ENCODE data around the gene BRWD1. TPM values are rescaled to one million over a fixed set of nuclear protein-coding genes. Genes with fewer than 3 reads are reported as not detected.

Gene BRWD1
- total RNA-seq, 2 donors from 2014 or later = 24.5 to 32.0 TPM

DNA sequence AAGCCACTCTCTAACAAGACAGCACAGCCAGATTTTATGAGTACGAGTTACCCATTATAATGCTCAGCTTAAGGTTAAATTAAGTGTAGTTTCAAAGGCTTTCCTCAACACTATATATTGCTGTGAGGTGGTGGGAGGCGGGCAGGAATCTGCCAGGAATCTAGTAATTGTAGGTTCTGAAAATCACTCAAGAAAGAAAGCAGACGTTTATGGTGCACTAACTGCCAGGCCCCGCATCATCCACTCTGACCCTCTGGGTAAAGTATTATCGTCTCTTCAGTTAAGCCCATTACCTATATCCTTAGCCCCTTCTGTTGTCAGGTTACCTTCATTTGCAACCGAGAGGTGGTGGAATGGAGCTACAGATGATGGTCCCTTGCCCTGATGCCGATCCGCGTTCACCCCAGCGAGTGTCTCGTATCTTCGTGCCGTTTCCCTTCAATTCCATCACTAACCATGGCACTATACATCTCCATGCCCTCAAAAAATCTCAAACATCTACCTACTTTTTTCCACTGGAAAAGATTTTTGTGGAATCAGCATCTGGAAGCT is 23.1 kb upstream of the BRWD1 start:
- DNase-seq = no peak
- intact Hi-C loops (cut with DNase I) = no loop called here
- ATAC-seq = no peak

DNA sequence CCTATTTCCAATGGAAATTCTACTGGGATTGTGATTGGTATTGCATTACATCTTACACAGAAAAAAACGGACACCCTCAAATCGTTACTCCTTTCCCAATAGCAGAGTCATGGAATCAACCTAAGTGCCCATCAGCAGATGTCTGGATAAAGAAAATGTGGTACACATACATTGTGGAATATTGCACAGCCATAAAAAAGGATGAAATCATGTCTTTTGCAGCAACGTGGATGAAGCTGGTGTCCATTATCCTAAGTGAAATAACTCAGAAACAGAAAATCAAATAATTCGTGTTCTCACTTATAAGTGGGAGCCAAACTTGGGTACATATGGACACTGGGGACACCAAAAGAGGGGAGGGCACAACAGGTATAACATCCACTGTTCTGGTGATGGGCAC is 21.2 kb upstream of the BRWD1 start:
- ATAC-seq = no peak
- no peak for DNase-seq
- intact Hi-C loops (cut with DNase I) = no loop called here

DNA sequence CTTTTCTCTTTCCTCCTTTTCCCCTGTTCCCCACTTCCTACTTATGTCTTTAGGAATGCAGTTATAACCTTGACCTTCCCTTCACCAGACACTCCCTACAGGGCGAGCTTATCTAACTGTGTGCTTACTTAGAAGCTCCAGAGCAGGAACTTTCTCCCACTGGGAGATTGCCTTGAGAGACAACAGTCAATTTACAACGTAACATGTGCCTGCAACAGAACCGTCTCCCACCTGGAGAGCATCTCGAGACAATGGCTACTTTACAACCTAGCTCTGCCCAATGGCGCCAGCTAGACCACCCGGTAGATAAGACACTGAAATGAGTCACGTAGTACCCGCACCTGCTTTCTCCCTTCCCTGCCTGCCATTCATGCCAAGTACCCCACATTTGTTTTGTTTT is 18.7 kb upstream of the BRWD1 start:
- ATAC-seq = no peak
- intact Hi-C loops (cut with DNase I) = no loop called here
- DNase-seq = no peak

DNA sequence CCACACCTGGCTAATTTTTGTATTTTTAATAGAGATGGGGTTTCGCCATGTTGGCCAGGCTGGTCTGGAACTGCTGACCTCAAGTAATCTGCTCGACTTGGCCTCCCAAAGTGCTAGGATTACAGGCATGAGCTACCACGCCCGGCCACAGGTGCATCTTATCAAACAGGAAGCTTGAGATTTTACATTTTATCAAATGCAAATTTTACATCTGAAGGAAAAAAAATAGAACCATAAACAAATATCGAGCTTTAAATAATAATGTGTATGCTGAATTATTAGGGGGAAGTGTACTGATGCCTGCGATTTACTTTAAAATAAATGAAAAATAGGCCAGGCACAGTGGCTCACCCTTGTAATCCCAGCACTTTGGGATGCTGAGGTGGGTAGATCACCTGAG is 16.6 kb upstream of the BRWD1 start:
- ATAC-seq (no peak), DNase-seq (no peak)
- intact Hi-C loops (cut with DNase I) = no loop called here

DNA sequence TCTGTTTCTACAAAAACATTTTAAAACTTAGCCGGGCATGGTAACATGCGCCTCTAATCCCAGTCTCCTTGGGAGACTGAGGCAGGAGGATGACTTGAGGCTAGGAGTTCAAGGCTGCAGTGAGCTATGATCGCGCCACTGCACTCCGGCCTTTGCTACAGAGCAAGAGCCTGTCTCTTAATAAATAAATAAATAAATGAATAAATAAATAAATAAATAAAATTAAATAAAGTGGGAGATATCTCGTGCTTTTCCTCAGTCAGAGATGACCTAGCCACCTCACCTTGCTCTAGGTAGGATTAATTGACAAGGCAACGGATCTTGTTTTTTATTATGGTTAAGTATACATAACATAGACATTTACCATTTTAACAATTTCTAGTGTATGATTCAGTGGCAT is 14.3 kb upstream of the BRWD1 start:
- DNase-seq (no peak), ATAC-seq (no peak)
- intact Hi-C loops (cut with DNase I) = no loop called here

DNA sequence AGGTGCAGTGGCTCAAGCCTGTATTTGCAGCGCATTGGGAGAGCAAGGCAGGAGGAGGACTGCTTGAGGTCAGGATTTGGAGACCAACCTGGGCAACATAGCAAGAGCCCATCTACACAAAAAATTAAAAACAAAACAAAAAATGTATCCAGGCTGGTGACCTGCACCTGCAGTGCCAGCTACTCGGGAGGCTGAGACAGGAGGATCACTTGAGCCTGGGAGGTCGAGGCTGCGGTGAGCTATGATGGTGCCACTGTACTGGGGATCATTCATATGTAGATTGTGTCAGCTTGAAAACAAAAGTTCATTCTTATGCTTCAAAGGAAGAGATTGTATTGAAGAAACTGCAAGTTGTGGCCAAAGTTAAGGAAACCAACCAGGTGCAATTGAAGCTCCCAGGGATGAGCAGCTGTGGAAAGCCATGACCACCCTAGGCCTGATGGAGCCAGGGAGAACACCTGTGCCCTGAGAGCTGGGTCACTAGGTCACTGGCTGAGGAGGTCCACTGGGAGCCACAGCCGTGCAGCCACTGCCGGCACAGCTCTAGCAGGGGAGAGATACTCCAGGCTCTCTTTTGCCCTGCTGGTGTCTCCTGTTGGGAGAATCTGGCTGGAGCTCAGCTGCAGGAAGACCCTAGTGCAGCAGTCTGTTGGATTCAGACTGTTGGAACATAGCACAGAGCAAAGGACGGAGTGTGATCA is 13.3 kb upstream of the BRWD1 start:
- DNase-seq (no peak), ATAC-seq (no peak)
- intact Hi-C loops (cut with DNase I) = no loop called here

DNA sequence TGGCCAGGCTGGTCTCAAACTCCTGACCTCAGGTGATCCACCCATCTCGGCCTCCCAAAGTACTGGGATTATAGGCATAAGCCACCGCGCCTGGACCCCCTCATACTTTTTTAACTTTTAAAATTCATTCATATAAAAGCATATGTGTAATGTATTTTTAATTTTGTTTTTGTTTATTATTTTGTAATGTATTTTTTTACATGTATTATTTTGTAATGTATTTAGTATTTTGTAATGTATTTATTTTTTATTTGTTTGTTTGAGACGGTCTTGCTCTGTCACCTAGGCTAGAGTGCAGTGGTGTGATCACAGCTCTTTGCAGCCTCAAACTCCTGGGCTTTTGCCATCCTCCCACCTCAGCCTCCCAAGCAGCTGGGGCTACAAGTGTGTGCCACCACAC is 12.0 kb upstream of the BRWD1 start:
- DNase-seq = no peak
- ATAC-seq = no peak
- intact Hi-C loops (cut with DNase I) = no loop called here

DNA sequence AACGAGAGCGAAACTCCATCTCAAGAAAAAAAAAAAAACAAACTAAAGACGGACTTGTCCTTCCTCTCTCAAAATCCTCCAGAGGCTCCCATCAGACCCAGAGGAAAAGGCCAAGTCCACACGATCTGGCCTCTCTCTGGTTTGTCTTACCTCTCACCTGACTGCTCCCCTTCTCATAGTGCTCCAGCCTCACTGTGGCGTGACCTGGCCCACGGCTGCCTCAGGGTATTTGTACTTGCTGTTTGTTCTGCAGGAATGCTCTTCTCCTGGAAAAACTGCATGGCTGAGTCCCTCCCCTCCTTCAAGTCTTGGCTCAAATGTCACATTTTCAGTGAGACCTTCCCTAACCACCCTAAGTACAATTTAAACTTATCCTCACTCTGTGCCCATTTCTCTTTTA is 8.0 kb upstream of the BRWD1 start:
- no peak for ATAC-seq
- intact Hi-C loops (cut with DNase I) = no loop called here
- DNase-seq = no peak

DNA sequence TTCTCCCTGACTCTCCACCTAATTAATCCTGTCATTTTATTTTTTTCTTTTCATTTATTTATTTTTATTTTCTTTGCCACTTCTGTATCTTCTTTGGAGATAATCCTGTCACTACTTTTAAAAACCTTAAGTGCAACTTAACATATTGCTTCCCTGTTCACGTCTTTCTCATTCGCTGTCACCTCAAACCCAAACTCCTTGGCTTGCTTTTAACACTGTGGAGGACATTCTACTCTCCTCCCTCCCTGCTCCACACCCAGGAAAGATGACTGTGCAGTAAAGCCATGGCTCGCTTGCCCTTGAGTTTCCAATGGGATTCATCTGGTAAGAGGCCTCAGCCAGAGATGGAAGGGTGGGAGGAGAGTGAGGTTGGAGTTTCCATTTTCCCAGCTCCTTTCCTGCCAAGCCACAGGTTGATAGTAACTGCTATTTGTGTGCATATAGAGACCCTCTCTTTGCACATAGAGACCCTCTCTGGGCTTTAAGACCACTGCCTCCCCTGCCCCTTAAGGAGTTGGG is 6.4 kb upstream of the BRWD1 start:
- intact Hi-C loops (cut with DNase I) = loop anchor here (10.0 kb wide), 2 partner anchors 65 to 125 kb away; partner anchors contain the start of gene LCA5L (in 1 of the 2)
- peak; percentile 61 to 73 for ATAC-seq
- no peak for DNase-seq

DNA sequence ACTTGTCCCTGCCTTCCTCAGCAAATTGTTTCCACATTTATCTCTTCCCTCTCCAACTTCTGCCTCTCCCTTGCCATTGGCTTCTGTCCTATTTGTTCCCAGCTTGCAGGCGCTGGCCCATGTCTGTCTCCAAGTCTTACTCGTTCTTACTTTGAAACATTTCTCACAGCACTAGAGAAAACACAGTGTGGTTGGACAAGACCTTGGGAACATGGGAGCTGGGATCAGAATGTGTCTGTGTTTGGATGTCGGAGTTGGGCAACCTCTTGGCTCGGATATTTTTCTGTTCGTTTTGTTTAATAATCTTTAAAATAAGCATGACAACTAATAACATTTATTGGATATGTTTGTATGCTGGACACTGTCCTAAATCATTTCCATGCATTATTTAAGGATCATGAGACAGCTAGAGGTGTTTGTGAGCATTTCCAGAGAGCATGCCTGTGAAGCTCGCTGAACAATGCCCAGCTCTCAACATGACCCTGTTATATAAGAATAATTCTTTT is 5.9 kb upstream of the BRWD1 start:
- intact Hi-C loops (cut with DNase I) = loop anchor here (10.0 kb wide), 2 partner anchors 65 to 125 kb away; partner anchors contain the start of gene LCA5L (in 1 of the 2)
- no peak for DNase-seq
- peak; percentile 50 to 71 for ATAC-seq

DNA sequence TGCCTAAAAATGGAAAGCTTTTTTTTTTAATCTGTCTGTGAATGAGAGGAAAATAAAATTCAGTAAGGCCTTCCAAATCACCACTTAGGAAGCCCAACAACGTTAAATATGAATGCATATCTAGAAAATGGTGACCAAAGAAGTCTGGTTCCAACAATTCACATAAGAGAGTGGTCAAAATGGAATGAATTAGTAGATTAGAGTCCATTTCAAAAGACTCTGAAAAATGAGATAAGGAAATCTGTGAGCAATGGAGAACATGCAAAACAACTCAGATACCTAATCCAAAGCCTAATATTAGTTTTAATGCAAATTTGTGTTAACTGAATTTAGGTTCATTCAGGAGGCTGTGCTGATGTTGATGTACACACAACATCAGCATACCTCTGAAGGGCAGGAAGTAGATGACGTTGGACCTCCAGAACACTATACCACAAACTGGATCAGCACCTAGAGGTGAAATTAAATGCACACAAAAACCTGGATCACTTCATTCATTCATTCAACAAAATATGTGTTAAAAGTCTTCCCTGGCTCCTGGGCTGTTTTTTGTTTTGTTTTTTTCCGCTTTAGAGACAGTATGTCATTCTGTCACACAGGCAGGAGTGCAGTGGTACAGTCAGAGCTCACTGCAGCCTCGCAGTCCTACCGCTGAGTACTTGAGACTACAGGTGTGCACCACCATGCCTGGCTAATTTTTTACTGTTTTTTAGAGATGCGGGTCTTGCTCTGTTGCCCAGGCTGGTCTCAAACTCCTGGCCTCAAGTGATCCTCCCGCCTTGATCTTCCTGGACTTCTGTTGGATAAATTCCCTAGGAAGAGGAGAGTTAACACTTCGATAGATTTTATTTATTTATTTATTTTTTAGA is 4.9 kb upstream of the BRWD1 start:
- DNase-seq (no peak), ATAC-seq (no peak)
- intact Hi-C loops (cut with DNase I) = loop anchor here (10.0 kb wide), 2 partner anchors 66 to 126 kb away; partner anchors contain the start of gene LCA5L (in 1 of the 2)

DNA sequence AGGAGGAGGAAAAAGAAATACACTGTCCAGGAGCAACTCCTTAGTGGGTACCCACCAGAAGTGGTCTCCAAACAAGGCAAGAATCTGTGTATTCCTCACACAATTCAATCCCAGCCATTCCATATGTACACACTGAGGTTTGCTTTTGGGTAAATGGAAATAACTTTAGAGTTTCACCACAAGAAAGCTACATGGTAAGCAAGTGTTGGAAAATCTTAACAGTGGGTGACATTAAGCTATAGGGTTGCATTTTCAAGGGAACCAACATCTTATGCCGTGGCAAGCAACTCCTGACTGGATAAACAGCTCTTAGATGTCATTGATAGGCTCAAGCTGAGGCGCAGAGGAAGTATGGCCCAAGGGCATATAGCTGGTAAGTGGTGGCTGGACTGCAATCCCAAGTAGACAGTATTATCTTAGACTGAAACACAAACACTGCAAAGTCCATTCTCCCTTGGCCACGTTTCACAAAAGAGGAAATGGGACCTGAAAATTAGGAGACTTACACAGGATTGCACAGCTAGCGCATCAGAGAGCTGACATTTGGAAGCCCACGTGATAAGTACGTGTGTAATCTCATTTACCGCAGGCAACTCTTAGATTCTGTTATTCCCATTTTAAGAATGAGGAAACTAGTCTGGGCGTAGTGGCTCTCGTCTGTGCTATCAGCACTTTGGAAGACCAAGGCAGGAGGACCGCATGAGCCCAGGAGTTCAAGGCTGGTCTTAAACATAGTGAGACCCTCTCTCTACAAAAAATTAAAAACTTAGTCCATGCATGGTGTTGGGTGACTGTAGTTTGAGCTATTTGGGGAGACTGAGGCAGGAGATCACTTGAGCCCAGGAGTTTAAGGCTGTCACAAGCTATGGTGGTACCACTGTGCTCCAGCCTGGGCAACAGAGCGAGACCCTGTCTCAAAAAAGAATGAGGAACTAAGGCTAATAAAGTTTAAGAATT is 4.0 kb upstream of the BRWD1 start:
- intact Hi-C loops (cut with DNase I) = loop anchor here (10.0 kb wide), 2 partner anchors 67 to 127 kb away; partner anchors contain the start of gene LCA5L (in 1 of the 2)
- no peak for ATAC-seq

DNA sequence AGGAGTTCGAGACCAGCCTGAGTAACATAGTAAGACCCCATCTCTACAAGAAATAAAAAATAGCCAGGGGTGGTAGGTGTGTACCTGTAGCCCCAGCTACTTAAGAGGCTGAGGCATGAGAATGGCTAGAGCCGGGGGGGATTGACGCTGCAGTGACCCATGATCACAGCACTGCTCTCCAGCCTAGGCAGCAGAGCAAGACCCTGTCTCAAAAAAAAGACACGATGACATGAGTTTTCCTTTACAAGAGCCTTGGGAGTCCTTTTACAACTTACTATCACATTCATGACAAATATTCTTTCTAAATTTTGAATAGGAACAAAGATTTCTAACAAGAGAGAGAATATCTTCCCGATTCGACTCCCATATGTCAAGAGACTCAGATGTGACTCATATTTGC is 3.3 kb upstream of the BRWD1 start:
- intact Hi-C loops (cut with DNase I) = loop anchor here (10.0 kb wide), 2 partner anchors 68 to 128 kb away; partner anchors contain the start of gene LCA5L (in 1 of the 2)
- no peak for ATAC-seq
- no peak for DNase-seq

More for the DNA sequence above, 4.0 kb upstream of the BRWD1 start:
- DNase-seq = no peak

DNA sequence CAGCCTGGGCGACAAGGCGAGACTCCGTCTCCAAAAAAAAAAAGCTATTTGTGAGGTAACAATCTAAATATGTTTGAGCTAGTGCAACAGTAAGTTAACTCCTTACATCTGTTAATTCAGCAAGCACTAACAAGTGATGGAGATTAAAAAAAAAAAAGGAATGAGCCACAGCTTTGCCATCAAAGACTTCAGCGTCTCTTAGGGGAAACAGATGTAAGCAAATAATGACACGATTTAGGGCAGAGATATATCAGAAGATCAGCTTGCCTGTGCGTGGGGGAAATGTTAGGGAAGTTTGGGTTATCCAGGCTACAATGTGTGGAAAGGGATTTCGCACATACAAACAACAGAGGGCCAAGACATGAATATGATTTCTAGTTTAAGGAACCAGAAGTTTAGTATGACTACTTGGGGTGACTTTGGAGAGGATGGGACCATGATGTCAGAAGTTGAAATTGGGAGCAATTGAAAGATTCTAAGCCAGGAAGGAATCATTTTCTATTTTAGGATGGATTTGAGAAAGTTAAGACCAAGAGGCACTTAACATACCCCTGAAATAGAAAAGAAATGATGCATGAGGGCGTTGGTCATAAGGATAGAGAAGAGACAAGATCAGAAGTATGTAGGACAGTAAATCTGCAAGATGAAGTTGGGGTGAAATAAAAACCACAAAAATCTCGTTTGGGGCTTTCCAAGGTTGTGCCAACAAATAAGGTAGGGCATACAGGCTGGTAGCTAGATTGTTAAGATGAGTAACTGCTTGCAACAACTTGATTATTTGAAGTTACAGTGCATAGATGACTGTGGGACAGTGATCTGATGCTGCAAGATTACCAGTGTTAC is 2.4 kb upstream of the BRWD1 start:
- DNase-seq = no peak
- intact Hi-C loops (cut with DNase I) = loop anchor here (10.0 kb wide), 2 partner anchors 69 to 129 kb away; partner anchors contain the start of gene LCA5L (in 1 of the 2)
- no peak for ATAC-seq

DNA sequence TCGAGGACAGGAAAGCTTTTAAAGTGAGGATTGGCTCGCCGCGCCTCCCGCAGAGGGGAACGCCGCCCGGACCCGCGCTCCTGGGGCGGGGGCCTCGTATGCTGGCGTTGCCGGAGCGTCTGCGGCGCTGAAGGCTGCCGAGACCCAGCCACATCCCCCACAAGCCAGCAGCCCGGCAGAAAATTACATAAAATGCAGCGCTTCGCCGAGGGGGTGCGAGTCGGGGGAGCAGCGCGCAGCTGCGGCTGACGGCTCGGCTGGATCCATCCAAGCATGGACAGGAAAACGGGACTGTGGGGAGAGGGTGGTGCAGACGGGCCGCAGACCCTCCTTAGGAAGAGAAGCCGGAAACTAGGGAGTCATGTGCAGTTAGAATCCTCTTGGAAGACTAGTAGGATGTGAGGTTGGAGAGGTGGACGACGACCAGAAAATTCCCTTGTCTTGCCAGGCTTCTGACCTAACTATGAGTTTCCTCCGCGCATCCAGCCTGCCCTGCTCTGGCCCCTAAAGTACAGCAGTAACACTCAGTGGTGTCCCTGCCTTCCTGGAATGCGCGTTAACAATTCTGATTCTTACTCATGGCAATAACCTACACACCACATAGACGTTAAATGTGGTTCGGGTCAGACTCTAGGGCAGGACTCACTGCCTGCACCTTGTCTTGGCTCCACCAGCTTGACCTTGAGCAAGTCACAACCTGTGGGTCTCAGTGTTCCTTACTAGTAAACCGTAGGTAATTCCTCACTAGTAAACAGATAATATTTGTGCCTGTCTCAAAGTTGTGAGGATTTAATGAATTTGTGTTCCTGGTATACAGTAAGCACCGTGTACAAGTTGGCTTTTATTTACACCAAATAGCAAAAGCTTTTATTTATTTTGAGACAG is 953 bp upstream of the BRWD1 start:
- peak; percentile 61 for DNase-seq
- intact Hi-C loops (cut with DNase I) = loop anchor here (5.0 to 10.0 kb wide), 3 partner anchors 33 to 130 kb away; partner anchors contain the start of genes HMGN1 (in 1 of the 2) and LCA5L (in 1 of the 2)
- peak; percentile 31 to 34 for ATAC-seq

DNA sequence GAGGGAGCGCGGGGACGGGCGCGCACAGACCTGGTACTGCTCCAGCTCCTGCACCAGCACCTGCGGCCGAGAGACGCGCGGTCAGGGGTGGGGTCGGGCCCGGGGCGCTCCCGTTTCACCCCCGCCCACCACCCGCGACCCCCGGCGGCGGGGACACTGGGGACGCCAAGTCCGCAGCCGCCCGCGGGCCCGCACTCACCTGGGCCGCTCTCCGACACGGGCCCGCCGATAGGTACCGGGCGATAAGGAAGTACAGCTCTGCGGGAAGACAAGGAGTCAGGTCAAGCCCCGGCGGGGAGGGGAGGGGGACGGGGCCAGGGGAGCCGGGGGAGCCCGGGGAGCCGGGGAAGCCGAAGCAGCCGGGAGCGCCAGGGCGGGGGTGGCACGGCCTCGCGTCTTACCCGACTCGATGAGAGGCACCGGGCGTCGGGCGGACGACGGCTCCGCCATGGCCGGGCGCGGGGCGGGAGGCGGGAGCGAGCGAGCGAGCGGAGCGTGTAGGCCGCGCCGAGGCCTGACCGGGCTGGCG is 326 bp downstream of the BRWD1 start:
- intact Hi-C loops (cut with DNase I) = loop anchor here (2.0 to 10.0 kb wide), 4 partner anchors 34 to 132 kb away; partner anchors contain the start of genes HMGN1 (in 1 of the 2) and LCA5L (in 1 of the 2)
- ATAC-seq (peak; percentile 6 to 14), DNase-seq (peak; percentile 42)
